Measurements from ENCODE around the gene DENND2D.

DNA sequence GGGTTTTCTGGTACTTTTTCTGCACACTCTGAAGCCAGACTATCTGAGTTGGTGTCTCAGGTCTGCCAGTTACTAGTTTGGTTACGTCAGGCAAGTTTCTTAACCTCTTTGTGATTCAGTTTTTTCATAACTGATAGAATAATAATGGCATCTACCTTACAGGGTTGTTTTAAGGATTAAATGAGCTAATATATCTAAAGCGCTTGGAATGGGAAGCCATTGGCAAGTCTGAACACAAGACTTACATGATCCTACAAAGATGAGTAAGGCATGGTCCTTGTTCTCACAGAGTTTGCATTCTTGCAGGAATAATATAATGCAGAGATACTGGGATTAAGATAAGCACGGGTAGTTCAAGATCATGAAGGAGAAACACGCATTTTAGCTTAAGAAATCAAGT, 9.2 kb upstream of the DENND2D start:
- TF ChIP-seq, protein P1, sequence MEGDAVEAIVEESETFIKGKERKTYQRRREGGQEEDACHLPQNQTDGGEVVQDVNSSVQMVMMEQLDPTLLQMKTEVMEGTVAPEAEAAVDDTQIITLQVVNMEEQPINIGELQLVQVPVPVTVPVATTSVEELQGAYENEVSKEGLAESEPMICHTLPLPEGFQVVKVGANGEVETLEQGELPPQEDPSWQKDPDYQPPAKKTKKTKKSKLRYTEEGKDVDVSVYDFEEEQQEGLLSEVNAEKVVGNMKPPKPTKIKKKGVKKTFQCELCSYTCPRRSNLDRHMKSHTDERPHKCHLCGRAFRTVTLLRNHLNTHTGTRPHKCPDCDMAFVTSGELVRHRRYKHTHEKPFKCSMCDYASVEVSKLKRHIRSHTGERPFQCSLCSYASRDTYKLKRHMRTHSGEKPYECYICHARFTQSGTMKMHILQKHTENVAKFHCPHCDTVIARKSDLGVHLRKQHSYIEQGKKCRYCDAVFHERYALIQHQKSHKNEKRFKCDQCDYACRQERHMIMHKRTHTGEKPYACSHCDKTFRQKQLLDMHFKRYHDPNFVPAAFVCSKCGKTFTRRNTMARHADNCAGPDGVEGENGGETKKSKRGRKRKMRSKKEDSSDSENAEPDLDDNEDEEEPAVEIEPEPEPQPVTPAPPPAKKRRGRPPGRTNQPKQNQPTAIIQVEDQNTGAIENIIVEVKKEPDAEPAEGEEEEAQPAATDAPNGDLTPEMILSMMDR (IDR thresholded peaks at IDR 0.05) = no peak
- TF ChIP-seq EP300 (IDR thresholded peaks at IDR 0.05) (no peak), POLR2AphosphoS5 (IDR thresholded peaks at IDR 0.05) (no peak), POLR2A (IDR thresholded peaks at IDR 0.05) (no peak)
